Measurements from ENCODE around the gene C1QTNF9B. TPM values are rescaled to one million over a fixed set of nuclear protein-coding genes. Genes with fewer than 3 reads are reported as not detected.

Gene C1QTNF9B
- total RNA-seq, 1 donor from 2014 or later, result not detected

DNA sequence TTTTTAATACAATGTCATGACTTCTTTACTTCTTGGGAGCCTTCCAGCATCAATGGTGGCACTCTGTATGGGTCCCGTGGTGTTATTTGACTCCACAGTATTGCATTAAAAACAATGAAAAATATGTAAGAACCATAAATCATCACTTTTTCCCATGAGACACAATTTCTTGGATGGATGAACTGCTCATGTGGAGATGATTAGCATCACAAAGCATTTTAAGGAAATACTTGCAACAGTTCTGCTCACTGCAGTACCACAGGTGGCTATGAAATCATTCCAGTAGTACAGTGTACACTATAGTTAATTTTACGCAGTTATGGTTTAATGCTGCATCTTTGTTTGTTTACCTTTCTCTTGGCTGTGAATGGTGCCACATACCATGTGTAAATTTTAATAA, 37.2 kb upstream of the C1QTNF9B start:
- Mint-ChIP-seq H3K27ac (no peak overlapping the region), H3K4me3 (ENCODE audit: low read depth) (no peak overlapping the region), H3K27me3 (peaks cover 11% of the 10 kb centered on the region), H3K4me1 (ENCODE audit: low read depth) (no peaks in the 10 kb centered on the region), H3K36me3 (ENCODE audit: insufficient read depth) (peaks cover 4% of the 10 kb centered on the region), H3K9me3 (ENCODE audit: low read depth) (peaks cover 22% of the 10 kb centered on the region)
- TF ChIP-seq, protein P1, sequence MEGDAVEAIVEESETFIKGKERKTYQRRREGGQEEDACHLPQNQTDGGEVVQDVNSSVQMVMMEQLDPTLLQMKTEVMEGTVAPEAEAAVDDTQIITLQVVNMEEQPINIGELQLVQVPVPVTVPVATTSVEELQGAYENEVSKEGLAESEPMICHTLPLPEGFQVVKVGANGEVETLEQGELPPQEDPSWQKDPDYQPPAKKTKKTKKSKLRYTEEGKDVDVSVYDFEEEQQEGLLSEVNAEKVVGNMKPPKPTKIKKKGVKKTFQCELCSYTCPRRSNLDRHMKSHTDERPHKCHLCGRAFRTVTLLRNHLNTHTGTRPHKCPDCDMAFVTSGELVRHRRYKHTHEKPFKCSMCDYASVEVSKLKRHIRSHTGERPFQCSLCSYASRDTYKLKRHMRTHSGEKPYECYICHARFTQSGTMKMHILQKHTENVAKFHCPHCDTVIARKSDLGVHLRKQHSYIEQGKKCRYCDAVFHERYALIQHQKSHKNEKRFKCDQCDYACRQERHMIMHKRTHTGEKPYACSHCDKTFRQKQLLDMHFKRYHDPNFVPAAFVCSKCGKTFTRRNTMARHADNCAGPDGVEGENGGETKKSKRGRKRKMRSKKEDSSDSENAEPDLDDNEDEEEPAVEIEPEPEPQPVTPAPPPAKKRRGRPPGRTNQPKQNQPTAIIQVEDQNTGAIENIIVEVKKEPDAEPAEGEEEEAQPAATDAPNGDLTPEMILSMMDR (IDR thresholded peaks at IDR 0.05; ENCODE audit: unreplicated experiment), result no peak
- DNase-seq (ENCODE audit: low spot score, unreplicated experiment), result no peak

DNA sequence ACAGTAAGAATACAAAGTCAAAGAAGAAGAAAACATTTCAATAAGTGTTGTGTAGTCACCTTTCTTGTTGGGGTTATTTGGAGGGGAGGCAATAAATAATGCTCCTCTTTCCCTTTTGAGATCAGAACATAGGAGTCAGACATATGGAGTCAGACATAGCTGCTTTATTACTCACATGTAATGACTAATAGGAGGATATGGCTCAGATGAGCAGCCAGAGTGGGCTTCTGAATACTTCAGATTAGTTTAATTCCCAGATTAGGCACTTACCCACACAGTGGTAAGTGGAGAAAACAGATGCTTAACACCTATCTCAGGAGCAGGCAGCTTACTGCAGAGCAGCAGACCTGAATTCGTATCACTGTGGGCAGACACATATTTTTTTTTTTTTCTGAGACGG, 31.7 kb upstream of the C1QTNF9B start:
- H3K9me3 Mint-ChIP-seq (ENCODE audit: low read depth), result no peaks in the 10 kb centered on the region
- no peak overlapping the region for H3K27ac Mint-ChIP-seq
- TF ChIP-seq, protein P1 (IDR thresholded peaks at IDR 0.05; ENCODE audit: unreplicated experiment), result no peak
- no peak for DNase-seq (ENCODE audit: low spot score, unreplicated experiment)
- no peak overlapping the region for H3K4me3 Mint-ChIP-seq (ENCODE audit: low read depth)
- H3K27me3 Mint-ChIP-seq, result peaks cover 4% of the 10 kb centered on the region
- H3K36me3 Mint-ChIP-seq (ENCODE audit: insufficient read depth), result no peaks in the 10 kb centered on the region
- peaks cover 2% of the 10 kb centered on the region for H3K4me1 Mint-ChIP-seq (ENCODE audit: low read depth)

DNA sequence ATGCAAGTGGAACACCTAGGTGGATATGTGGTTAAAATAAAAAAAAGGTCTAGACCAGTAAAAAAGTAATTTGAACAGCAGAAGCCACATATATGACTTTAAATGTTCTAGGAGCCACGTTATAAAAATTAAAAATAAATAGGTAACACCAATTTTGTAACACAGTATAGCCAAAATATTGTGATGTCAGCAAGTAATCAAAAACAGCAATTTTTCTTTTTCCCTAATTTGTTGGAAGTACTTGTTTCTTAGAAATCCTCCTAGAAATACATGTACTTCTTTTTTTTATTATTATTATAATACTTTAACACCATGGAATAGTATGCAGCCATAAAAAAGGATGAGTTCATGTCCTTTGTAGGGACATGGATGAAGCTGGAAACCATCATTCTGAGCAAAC, 25.7 kb upstream of the C1QTNF9B start:
- Mint-ChIP-seq H3K27me3 (peaks cover 17% of the 10 kb centered on the region), H3K4me3 (ENCODE audit: low read depth) (no peak overlapping the region), H3K4me1 (ENCODE audit: low read depth) (peaks cover 2% of the 10 kb centered on the region), H3K9me3 (ENCODE audit: low read depth) (peaks cover 1% of the 10 kb centered on the region), H3K36me3 (ENCODE audit: insufficient read depth) (no peaks in the 10 kb centered on the region), H3K27ac (no peak overlapping the region)
- DNase-seq (ENCODE audit: low spot score, unreplicated experiment), result no peak
- TF ChIP-seq, protein P1 (IDR thresholded peaks at IDR 0.05; ENCODE audit: unreplicated experiment), result no peak

DNA sequence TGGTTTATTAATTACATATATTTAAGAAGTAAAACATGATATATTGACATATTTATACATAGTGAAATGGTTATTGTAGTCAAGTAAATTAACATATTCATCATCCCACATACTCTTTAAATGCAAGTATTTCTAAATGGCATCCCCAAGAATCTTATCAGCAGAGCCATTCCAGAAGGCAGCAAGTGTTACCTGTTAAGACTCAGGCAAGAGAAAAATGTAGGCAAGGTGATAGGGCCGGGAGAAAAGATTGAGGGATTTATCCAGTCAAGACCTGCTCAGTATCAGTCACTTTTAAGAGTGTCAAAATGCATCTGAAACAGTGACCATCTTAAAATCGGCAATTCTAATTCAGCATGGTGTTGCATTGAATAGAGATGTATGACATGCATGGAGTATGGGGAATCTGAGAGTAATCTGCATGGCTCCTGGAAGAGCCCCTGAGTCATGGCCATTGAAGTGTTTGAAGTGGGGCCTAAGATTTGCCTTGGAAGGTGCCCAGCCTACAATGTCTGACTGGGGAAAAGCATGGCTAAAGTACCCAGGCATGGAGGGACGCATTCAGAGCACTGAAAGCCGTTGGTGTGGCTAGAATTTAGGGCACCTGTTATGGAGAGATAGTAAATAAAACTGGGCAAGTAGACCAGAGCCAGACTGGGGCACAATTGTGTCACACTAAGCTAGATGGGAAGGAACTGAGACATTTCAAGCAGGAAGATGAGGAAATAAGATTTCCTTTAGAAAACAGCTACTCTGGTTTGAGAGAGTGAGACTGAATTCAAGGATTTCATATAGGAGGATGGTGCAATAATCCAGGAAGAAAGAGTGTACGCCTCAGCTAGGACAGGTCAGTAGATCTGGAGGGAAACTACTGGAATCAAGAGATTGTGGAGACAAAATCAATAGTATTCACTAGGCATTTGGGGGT, 25.0 kb upstream of the C1QTNF9B start:
- H3K27ac Mint-ChIP-seq, result no peak overlapping the region
- H3K27me3 Mint-ChIP-seq, result peaks cover 17% of the 10 kb centered on the region
- no peak for DNase-seq (ENCODE audit: low spot score, unreplicated experiment)
- TF ChIP-seq, protein P1 (IDR thresholded peaks at IDR 0.05; ENCODE audit: unreplicated experiment), result no peak
- no peak overlapping the region for H3K4me3 Mint-ChIP-seq (ENCODE audit: low read depth)
- H3K4me1 Mint-ChIP-seq (ENCODE audit: low read depth), result peaks cover 2% of the 10 kb centered on the region
- no peaks in the 10 kb centered on the region for H3K36me3 Mint-ChIP-seq (ENCODE audit: insufficient read depth)
- peaks cover 9% of the 10 kb centered on the region for H3K9me3 Mint-ChIP-seq (ENCODE audit: low read depth)

DNA sequence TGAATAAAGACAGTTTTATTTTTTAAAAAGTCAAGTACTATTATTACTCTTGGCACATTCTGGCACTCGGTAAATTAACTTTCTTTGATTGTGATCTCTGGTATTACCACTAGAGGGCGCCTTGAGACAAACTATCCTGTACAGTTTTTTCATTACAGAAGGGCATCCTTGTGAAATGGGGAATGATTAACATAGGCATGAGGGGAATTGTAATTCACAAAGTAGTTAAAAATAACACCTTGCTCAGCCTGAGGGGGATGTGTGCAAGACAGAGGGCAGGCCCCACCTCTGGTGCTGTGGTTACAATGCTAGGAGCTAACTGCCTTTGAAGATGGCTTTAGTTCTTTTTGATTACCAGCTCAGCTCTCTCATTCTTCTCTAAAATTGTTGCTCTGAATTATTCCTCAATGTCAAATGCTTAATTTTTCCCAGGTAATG, 24.2 kb upstream of the C1QTNF9B start:
- peaks cover 12% of the 10 kb centered on the region for H3K9me3 Mint-ChIP-seq (ENCODE audit: low read depth)
- no peaks in the 10 kb centered on the region for H3K36me3 Mint-ChIP-seq (ENCODE audit: insufficient read depth)
- H3K4me3 Mint-ChIP-seq (ENCODE audit: low read depth), result no peak overlapping the region
- no peak overlapping the region for H3K27ac Mint-ChIP-seq
- H3K4me1 Mint-ChIP-seq (ENCODE audit: low read depth), result peaks cover 2% of the 10 kb centered on the region
- H3K27me3 Mint-ChIP-seq, result peaks cover 17% of the 10 kb centered on the region
- DNase-seq (ENCODE audit: low spot score, unreplicated experiment), result no peak
- TF ChIP-seq, protein P1 (IDR thresholded peaks at IDR 0.05; ENCODE audit: unreplicated experiment), result peak; percentile 85
